Endothelial cell (in vitro differentiated cells): ENCODE data around the gene MPC1L. TPM values are rescaled to one million over a fixed set of nuclear protein-coding genes. Genes with fewer than 3 reads are reported as not detected.

Experiments
- DNase-seq: peaks from one replicate; pipeline ENCODE4 v3.0.0; 2021; ENCODE audit warnings: low spot score
- H3K27ac Mint-ChIP-seq: one replicate; pipeline ENCODE4 v1.8.0; 2021; ENCODE audit warnings: mixed read lengths, inconsistent platforms; ENCODE audit not compliant: unreplicated experiment
- H3K27me3 Mint-ChIP-seq: one replicate; pipeline ENCODE4 v1.8.0; 2021; ENCODE audit warnings: mild to moderate bottlenecking, moderate library complexity, mixed read lengths, inconsistent platforms; ENCODE audit not compliant: unreplicated experiment
- H3K36me3 Mint-ChIP-seq: one replicate; pipeline ENCODE4 v1.8.0; 2021; ENCODE audit warnings: mild to moderate bottlenecking, low read depth, mixed read lengths, inconsistent platforms; ENCODE audit not compliant: unreplicated experiment
- H3K4me1 Mint-ChIP-seq: one replicate; pipeline ENCODE4 v1.8.0; 2021; ENCODE audit warnings: mild to moderate bottlenecking, mixed read lengths, inconsistent platforms; ENCODE audit not compliant: unreplicated experiment
- H3K4me3 Mint-ChIP-seq: one replicate; pipeline ENCODE4 v1.8.0; 2021; ENCODE audit warnings: mild to moderate bottlenecking, mixed read lengths, inconsistent platforms; ENCODE audit not compliant: unreplicated experiment
- H3K9me3 Mint-ChIP-seq: one replicate; pipeline ENCODE4 v1.8.0; 2021; ENCODE audit warnings: mixed read lengths, inconsistent platforms; ENCODE audit not compliant: unreplicated experiment
- total RNA-seq: library from RNA; stranded (reverse); fragmentation: NEBNext Ultra II Directional; extraction: Animal tissue kit (Norgen Biotek cat#: 25700); gene quantifications from one replicate; pipeline ENCODE4 v1.2.1, GENCODE V29; 2021; ENCODE audit not compliant: unreplicated experiment
- TF ChIP-seq, protein P1 (sequence below): fragments of 200-600 bp; sonication (generic); IDR thresholded peaks from one replicate; pipeline ENCODE4 v1.5.0; 2021; ENCODE audit warnings: antibody characterized with exemption; ENCODE audit not compliant: unreplicated experiment

MPC1L gene
- total RNA-seq, 1 donor from 2014 or later, result not detected

DNA sequence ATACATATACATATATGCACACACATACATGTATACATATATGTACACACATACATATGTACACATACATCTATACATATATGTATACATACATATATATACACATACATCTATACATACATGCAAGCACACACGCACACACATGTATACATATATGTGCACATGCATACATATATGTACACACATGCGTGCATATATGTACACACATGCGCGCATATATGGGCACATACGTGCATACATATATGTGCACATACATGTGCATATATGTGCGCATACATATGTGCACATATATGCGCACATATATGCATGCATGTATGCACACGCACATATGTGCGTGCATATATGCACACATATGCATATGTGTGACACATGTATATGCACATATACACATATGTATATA, 7.3 kb upstream of the MPC1L start:
- H3K4me3 Mint-ChIP-seq, result no peak overlapping the region
- H3K27me3 Mint-ChIP-seq, result no peaks in the 10 kb centered on the region
- no peaks in the 10 kb centered on the region for H3K9me3 Mint-ChIP-seq
- TF ChIP-seq, protein P1, sequence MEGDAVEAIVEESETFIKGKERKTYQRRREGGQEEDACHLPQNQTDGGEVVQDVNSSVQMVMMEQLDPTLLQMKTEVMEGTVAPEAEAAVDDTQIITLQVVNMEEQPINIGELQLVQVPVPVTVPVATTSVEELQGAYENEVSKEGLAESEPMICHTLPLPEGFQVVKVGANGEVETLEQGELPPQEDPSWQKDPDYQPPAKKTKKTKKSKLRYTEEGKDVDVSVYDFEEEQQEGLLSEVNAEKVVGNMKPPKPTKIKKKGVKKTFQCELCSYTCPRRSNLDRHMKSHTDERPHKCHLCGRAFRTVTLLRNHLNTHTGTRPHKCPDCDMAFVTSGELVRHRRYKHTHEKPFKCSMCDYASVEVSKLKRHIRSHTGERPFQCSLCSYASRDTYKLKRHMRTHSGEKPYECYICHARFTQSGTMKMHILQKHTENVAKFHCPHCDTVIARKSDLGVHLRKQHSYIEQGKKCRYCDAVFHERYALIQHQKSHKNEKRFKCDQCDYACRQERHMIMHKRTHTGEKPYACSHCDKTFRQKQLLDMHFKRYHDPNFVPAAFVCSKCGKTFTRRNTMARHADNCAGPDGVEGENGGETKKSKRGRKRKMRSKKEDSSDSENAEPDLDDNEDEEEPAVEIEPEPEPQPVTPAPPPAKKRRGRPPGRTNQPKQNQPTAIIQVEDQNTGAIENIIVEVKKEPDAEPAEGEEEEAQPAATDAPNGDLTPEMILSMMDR, result no peak
- H3K27ac Mint-ChIP-seq, result no peak overlapping the region
- no peaks in the 10 kb centered on the region for H3K4me1 Mint-ChIP-seq
- no peaks in the 10 kb centered on the region for H3K36me3 Mint-ChIP-seq
- DNase-seq, result no peak

DNA sequence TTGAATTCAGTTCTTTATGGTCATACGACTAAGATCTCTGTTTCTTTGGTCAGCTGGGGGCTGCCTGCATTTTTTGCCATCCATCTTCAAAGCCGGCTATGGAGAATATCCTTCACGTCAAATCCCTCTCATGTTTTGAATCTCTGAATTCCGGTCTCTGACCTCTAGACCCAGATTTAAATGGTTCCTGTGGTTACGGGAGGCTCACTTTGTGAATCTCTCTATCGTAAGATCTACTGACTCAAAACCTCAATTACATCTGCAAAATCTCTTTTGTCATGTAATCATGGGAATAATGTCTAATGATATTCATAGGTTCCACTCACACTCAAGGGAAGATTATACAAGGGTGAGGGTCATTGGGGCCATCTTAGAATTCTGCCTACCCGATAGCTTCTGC, 5.7 kb upstream of the MPC1L start:
- H3K4me3 Mint-ChIP-seq, result no peak overlapping the region
- no peaks in the 10 kb centered on the region for H3K27me3 Mint-ChIP-seq
- TF ChIP-seq, protein P1, result no peak
- DNase-seq, result no peak
- no peak overlapping the region for H3K27ac Mint-ChIP-seq
- H3K36me3 Mint-ChIP-seq, result no peaks in the 10 kb centered on the region
- H3K9me3 Mint-ChIP-seq, result no peaks in the 10 kb centered on the region
- H3K4me1 Mint-ChIP-seq, result no peaks in the 10 kb centered on the region

DNA sequence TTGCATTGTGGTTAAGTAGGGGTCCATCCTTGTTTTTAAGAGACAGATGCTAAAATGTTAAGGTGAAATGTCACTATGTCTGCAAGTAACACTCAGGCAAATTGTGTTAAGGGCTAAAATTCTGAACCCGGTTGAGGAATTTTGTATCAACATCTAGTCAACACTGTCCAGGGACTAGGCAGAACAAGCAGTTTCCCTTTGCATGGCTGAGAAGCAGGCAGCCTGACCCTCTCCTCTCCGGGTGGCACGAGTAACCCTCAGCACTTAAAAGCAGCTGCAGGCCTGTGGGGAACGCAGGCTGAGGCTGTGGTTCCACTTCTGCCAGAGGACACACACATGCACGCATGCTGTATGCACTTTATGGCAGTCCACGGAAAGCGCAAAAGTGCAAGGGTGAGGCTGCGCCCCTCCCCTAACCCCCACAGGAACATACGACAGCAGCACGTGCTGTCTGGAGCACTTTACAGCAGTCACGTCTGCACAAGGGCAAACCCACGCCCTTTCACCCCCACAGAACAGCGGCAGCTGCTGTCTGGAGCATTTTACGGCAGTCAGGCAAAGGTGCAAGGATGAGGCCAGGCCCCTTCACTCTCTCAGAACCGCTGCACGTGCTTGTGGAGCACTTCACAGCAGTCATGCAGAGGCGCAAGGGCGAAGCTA, 619 bp upstream of the MPC1L start:
- Mint-ChIP-seq H3K36me3 (no peaks in the 10 kb centered on the region), H3K9me3 (no peaks in the 10 kb centered on the region), H3K27me3 (no peaks in the 10 kb centered on the region), H3K27ac (no peak overlapping the region), H3K4me1 (no peaks in the 10 kb centered on the region), H3K4me3 (no peak overlapping the region)
- no peak for DNase-seq
- TF ChIP-seq, protein P1, result no peak

DNA sequence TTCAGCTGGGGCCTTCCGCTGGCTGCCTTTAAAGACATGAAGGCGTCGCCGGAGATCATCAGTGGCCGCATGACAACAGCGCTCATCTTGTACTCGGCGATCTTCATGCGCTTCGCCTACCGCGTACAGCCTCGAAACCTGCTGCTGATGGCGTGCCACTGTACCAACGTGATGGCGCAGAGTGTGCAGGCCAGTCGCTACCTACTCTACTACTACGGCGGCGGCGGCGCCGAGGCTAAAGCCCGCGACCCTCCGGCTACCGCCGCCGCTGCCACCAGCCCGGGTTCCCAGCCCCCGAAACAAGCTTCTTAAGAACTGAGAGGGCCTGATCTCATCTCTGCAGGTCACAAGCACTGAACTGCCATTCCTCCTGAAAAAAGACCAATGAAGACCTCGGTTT, 437 bp downstream of the MPC1L start:
- Mint-ChIP-seq H3K9me3 (no peaks in the 10 kb centered on the region), H3K4me3 (no peak overlapping the region), H3K4me1 (no peaks in the 10 kb centered on the region), H3K36me3 (peaks cover 5% of the 10 kb centered on the region), H3K27ac (no peak overlapping the region), H3K27me3 (no peaks in the 10 kb centered on the region)
- no peak for DNase-seq
- TF ChIP-seq, protein P1, result no peak

DNA sequence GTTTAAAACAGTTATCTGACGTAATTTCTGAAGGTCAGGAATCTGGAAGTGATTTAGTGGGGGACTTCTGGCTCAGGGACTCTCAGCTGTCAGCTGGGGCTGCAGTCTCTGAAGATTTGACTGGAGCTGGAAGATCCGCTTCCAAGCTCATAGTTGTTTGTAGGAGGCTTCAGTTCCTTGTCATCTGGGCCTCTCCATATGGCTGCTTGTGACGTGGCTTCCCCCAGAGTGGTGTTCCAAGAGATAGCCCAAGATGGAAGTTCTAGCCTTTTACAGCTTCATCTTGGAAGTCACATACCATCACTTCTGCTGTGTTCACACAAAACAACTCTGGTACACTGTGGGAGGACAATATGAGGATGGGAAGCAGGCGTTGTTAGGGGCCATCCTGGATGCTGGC, 2.1 kb downstream of the MPC1L start:
- Mint-ChIP-seq H3K4me3 (no peak overlapping the region), H3K27me3 (no peaks in the 10 kb centered on the region), H3K9me3 (no peaks in the 10 kb centered on the region)

More for the DNA sequence above, 2.1 kb downstream of the MPC1L start:
- TF ChIP-seq, protein P1, result no peak
- Mint-ChIP-seq H3K27ac (no peak overlapping the region), H3K36me3 (peaks cover 5% of the 10 kb centered on the region), H3K4me1 (no peaks in the 10 kb centered on the region)
- no peak for DNase-seq
